Spleen (tissue), 11 donors: ENCODE results near the gene FAM237A. TPM values are rescaled to one million over a fixed set of nuclear protein-coding genes. Genes with fewer than 3 reads are reported as not detected.

Experiments used
- DNase-seq: peaks from one replicate; pipeline ENCODE4 v3.0.0-alpha.2; 2020
- H3K27ac ChIP-seq, 8 donors: fragments of 200-600 bp; sonication (generic) in 7 of 8; 1 replicate in 4 of 8; 2 replicates in 4 of 8; pipeline versions ENCODE4 v1.5.0 to v1.8.0; 2016 to 2021; ENCODE audit warnings: inconsistent platforms in 4 of 8, mild to moderate bottlenecking in 4 of 8, moderate library complexity in 1 of 8
- H3K27me3 ChIP-seq, 7 donors: fragments of 200-600 bp; sonication (generic) in 6 of 7; replicated peaks in 1 of 7; 1 replicate in 4 of 7; 2 replicates in 3 of 7; pipeline versions ENCODE4 v1.5.0 to v1.8.0; 2016 to 2021; ENCODE audit warnings: inconsistent platforms in 3 of 7, mild to moderate bottlenecking in 1 of 7
- H3K36me3 ChIP-seq, 6 donors: fragments of 200-600 bp; sonication (generic) in 5 of 6; 1 replicate in 4 of 6; 2 replicates in 2 of 6; pipeline versions ENCODE4 v1.5.0 to v1.8.0; 2016 to 2021; ENCODE audit warnings: inconsistent platforms in 2 of 6
- H3K4me1 ChIP-seq, 6 donors: fragments of 200-600 bp; sonication (generic) in 5 of 6; 1 replicate in 3 of 6; 2 replicates in 3 of 6; pipeline versions ENCODE4 v1.5.0 to v1.8.0; 2016 to 2021; ENCODE audit warnings: inconsistent platforms in 3 of 6
- H3K4me3 ChIP-seq, 8 donors: fragments of 200-600 bp; sonication (generic) in 7 of 8; 1 replicate in 4 of 8; 2 replicates in 4 of 8; pipeline versions ENCODE4 v1.5.0 to v1.8.0; 2016 to 2021; ENCODE audit warnings: inconsistent platforms in 4 of 8, mild to moderate bottlenecking in 4 of 8, moderate library complexity in 2 of 8
- H3K9me3 ChIP-seq, 8 donors: fragments of 200-600 bp; sonication (generic) in 7 of 8; 1 replicate in 4 of 8; 2 replicates in 4 of 8; pipeline versions ENCODE4 v1.5.0 to v1.8.0; 2016 to 2021; ENCODE audit warnings: inconsistent platforms in 4 of 8
- POLR2A ChIP-seq, 3 donors: fragments of 450-650 bp; IDR thresholded peaks; one replicate each; pipeline ENCODE4 v1.5.1; 2017; ENCODE audit warnings: antibody characterized with exemption in 3 of 3, mild to moderate bottlenecking in 1 of 3
- POLR2AphosphoS5 ChIP-seq, 3 donors: sonication (generic); formaldehyde crosslinking; IDR thresholded peaks; one replicate each; pipeline ENCODE4 v1.5.1; 2017; ENCODE audit warnings: antibody characterized with exemption in 3 of 3
- WGBS, 5 donors: extraction: QIAGEN DNeasy Blood & Tissue Kit in 3 of 5; methylation state at CpG; one replicate each; pipeline versions ENCODE4 v1.1.5 to v1.1.7; 2013 to 2018; 5-methylcytosine and 5-hydroxymethylcytosine counted together
- intact Hi-C: fragments of 100-400 bp; cut with DNase I; formaldehyde crosslinking; loops from one replicate; pipeline ENCODE4 v1.15.0; 2023; ENCODE audit warnings: low total_unique reads
- polyA plus RNA-seq, 3 donors: library from polyadenylated mRNA; stranded (reverse); fragments of 200-250 nt; gene quantifications; one replicate each; pipeline ENCODE4 v1.2.1, GENCODE V29; 2013
- total RNA-seq, 7 donors: library from RNA; depleted of rRNA in 3 of 7; stranded (reverse); fragments of >200 nt in 3 of 7; fragmentation: NEBNext Ultra II Directional in 4 of 7; extraction: Animal tissue kit (Norgen Biotek cat#: 25700) in 4 of 7; gene quantifications; one replicate each; pipeline versions ENCODE4 v1.1.0 to v1.2.1, GENCODE V29; 2016 to 2021
- TF ChIP-seq, protein P1 (sequence below), 11 experiments: fragments of 200-600 bp in 7 of 11; fragments of 450-650 bp in 4 of 11; sonication (generic) in 4 of 11; IDR thresholded peaks in 8 of 11; conservative IDR thresholded peaks in 3 of 11; 1 replicate in 7 of 11; 2 replicates in 4 of 11; pipeline versions ENCODE4 v1.4.0 to v1.8.0; 2016 to 2021; ENCODE audit warnings: antibody characterized with exemption in 11 of 11, inconsistent platforms in 4 of 11, mild to moderate bottlenecking in 1 of 11
- donor health status: healthy with polysubstance abuse.
- donor health status: DM: no; HTN: no; CAD: no; lungs with moderate emphysema.
- donor health status: DM: no; HTN: no; CAD: no.
- donor health status: Bipolar disorder and iron deficiency.
- donor health status: healthy.
- donor health status: DM: no; HTN: no; CAD: no.
- donor health status: DM: yes; HTN: yes; CAD: no.

Gene FAM237A
- total and polyA plus RNA-seq, 10 donors: not detected

GRCh38 chr2:206693399-206694137 lies 51.3 kb downstream of the FAM237A start:
- H3K4me1 ChIP-seq: no peaks in the 10 kb centered on the region
- H3K36me3 ChIP-seq: no peaks in the 10 kb centered on the region
- H3K4me3 ChIP-seq: no peak overlapping the region
- no peak for TF ChIP-seq POLR2A (IDR thresholded peaks at IDR 0.05)
- TF ChIP-seq, protein P1, sequence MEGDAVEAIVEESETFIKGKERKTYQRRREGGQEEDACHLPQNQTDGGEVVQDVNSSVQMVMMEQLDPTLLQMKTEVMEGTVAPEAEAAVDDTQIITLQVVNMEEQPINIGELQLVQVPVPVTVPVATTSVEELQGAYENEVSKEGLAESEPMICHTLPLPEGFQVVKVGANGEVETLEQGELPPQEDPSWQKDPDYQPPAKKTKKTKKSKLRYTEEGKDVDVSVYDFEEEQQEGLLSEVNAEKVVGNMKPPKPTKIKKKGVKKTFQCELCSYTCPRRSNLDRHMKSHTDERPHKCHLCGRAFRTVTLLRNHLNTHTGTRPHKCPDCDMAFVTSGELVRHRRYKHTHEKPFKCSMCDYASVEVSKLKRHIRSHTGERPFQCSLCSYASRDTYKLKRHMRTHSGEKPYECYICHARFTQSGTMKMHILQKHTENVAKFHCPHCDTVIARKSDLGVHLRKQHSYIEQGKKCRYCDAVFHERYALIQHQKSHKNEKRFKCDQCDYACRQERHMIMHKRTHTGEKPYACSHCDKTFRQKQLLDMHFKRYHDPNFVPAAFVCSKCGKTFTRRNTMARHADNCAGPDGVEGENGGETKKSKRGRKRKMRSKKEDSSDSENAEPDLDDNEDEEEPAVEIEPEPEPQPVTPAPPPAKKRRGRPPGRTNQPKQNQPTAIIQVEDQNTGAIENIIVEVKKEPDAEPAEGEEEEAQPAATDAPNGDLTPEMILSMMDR (IDR thresholded peaks at IDR 0.05 in 8 of 11, conservative IDR thresholded peaks at IDR 0.05 in 3 of 11): peak in 10 of 11 experiments; percentile 40 to 67 (median 61)
- no peak for TF ChIP-seq POLR2AphosphoS5 (IDR thresholded peaks at IDR 0.05)
- 37 to 50% (median 47%) methylated on average over 5 of the region's 5 CpGs for WGBS, 5 donors
- H3K27me3 ChIP-seq: peaks cover 0 to 2% (median 0%) of the 10 kb centered on the region in 7 donors
- no peaks in the 10 kb centered on the region for H3K9me3 ChIP-seq
- no peak overlapping the region for H3K27ac ChIP-seq
- no peak for DNase-seq
- intact Hi-C loops: loop anchor here (5.0 to 10.0 kb wide), 3 partner anchors 91 to 779 kb away; no protein-coding TSS in a partner anchor

- DNase-seq: no peak
- TF ChIP-seq POLR2AphosphoS5 (IDR thresholded peaks at IDR 0.05) (no peak), POLR2A (IDR thresholded peaks at IDR 0.05) (no peak)
- TF ChIP-seq, protein P1 (IDR thresholded peaks at IDR 0.05 in 8 of 11, conservative IDR thresholded peaks at IDR 0.05 in 3 of 11): no peak
- intact Hi-C loops: loop anchor here (10.0 kb wide), 2 partner anchors 88 to 278 kb away; no protein-coding TSS in a partner anchor
- Histone ChIP-seq H3K4me1 (peaks cover 0 to 6% (median 0%) of the 10 kb centered on the region in 6 donors), H3K27ac (no peak overlapping the region), H3K9me3 (no peaks in the 10 kb centered on the region), H3K27me3 (peaks cover 0 to 34% (median 0%) of the 10 kb centered on the region in 7 donors), H3K36me3 (no peaks in the 10 kb centered on the region), H3K4me3 (no peak overlapping the region)
These were observed 54.6 kb downstream of the FAM237A start for GRCh38 chr2:206696910-206697309.

- Histone ChIP-seq H3K27ac (no peak overlapping the region), H3K4me3 (no peak overlapping the region), H3K36me3 (no peaks in the 10 kb centered on the region), H3K4me1 (peaks cover 0 to 6% (median 0%) of the 10 kb centered on the region in 6 donors), H3K27me3 (peaks cover 0 to 38% (median 0%) of the 10 kb centered on the region in 7 donors), H3K9me3 (no peaks in the 10 kb centered on the region)
- intact Hi-C loops: loop anchor here (10.0 kb wide), 2 partner anchors 86 to 276 kb away; no protein-coding TSS in a partner anchor
- 71 to 97% (median 81%) methylated on average over 3 of the region's 3 CpGs for WGBS, 5 donors
- TF ChIP-seq POLR2AphosphoS5 (IDR thresholded peaks at IDR 0.05) (no peak), POLR2A (IDR thresholded peaks at IDR 0.05) (no peak)
- TF ChIP-seq, protein P1 (IDR thresholded peaks at IDR 0.05 in 8 of 11, conservative IDR thresholded peaks at IDR 0.05 in 3 of 11): no peak
- no peak for DNase-seq
These were observed 56.5 kb downstream of the FAM237A start for GRCh38 chr2:206698811-206699210.

Other genes starting within 250 kb of the FAM237A start
- 1 to 10 TPM in 2 of 7 donors, under 1 TPM in 5; 0.33 to 1.7 (median 0.86) TPM for gene ADAM23, start 199.0 kb upstream of the FAM237A start, total RNA-seq
- 1 to 10 TPM in 1 of 3 donors, under 1 TPM in 2; 0.32 to 2.2 (median 0.37) TPM for gene ADAM23, start 199.0 kb upstream of the FAM237A start, polyA plus RNA-seq
- gene DYTN, start 75.9 kb downstream of the FAM237A start, total RNA-seq: under 1 TPM in 1 of 7 donors, not detected in 6; 0.29 TPM
- gene DYTN, start 75.9 kb downstream of the FAM237A start, polyA plus RNA-seq: not detected
- gene MDH1B, start 122.8 kb downstream of the FAM237A start, total RNA-seq: 1 to 10 TPM in 2 of 7 donors, under 1 TPM in 3, not detected in 2; 0.22 to 2.4 (median 0.37) TPM
- gene MDH1B, start 122.8 kb downstream of the FAM237A start, polyA plus RNA-seq: under 1 TPM; 0.10 to 0.35 (median 0.27) TPM
- gene FASTKD2, start 123.1 kb downstream of the FAM237A start, total RNA-seq: 10 to 100 TPM; 17.0 to 27.1 (median 24.6) TPM
- gene FASTKD2, start 123.1 kb downstream of the FAM237A start, polyA plus RNA-seq: 10 to 100 TPM in 1 of 3 donors, 1 to 10 TPM in 2; 8.9 to 10.1 (median 9.0) TPM